ENCODE data around the gene NOD1. TPM values are rescaled to one million over a fixed set of nuclear protein-coding genes. Genes with fewer than 3 reads are reported as not detected.

NOD1 gene
- total RNA-seq, 1 experiment from 2014 or later, result 10.3 TPM

DNA sequence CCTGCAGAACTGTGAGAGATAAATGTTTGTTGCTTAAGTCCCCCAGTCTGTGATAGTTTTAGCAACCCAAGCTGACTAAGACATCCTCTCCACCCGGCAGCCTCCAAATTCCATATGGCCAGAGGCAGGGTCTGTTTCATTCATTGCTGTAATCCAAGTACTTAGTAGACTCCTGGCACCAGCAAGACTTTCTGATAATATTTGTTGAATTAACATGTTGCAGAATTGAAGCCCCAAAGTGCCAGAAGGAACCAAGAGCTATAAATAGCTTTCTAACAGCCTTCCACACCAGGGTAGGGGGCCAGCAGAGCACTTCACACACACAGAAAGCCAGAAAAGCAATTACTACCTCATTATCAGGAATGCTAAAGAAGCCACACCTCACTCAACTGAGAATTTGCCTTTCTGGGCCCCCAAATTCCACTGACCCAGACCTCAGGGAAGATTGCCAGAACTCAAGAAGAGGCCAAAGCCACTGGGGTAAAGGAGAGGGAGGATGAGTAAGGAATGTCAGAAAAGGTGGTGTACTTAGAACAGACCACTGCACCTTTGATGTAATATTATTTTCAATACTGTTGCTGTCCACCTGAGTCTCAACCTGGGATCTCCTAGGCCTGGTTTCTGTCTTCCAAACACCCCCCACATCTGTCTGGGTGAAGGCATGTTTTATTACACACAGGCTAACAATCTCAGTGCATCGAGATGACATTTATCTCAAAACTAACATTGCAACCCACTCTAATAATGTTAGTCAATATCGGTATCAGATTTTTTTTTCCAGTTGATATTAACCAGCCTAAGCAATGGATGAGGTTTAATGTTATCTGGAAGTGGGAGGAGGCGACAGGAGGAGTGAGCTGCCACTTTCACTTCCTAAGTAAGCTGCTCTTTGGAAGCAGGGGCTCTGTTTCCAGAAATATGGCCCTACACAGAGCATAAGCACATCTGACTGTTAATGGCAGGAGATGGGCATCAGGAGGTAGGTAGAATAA is 5.5 kb downstream of the NOD1 start:
- in situ Hi-C loops (cut with HindIII; ENCODE audit: low pct_unique_long_range_greater_than_20kb, low sequenced_read_pairs), result no loop called here

DNA sequence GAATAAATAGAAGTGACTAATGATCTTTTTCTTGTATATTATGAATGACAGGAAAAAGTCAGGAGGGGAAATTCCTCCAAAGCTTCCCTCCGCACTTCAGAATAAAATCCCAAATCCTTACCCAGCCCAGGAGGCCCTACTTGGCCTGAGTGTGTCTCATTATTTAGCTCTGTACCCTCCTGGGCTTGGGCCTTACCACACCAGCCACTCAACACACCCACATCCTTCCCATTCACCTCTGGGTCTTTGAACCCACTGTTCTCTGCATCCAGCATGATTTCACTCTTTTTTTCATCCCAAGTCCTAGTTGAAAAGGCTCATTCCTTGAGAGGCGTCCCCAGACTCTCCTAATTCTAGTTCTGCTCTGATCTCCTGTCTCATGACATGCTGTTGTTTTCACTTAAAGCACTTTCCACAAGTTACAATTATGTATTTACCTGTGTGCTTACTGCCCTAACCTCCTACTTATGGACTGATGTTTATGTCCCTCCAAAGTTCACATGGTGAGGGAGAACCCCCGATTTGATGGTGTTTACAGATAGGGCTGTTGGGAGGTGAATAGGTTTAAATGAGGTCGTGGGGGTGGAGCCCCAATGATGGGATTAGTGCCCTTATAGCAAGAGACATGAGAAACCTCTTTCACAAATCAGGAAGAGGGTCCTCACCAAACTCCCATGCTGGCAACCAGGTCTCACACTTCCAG is 6.4 kb downstream of the NOD1 start:
- in situ Hi-C loops (cut with HindIII; ENCODE audit: low pct_unique_long_range_greater_than_20kb, low sequenced_read_pairs), result no loop called here

More for the DNA sequence above, 5.5 kb downstream of the NOD1 start:
- no peak for DNase-seq (ENCODE audit: low read depth)

DNA sequence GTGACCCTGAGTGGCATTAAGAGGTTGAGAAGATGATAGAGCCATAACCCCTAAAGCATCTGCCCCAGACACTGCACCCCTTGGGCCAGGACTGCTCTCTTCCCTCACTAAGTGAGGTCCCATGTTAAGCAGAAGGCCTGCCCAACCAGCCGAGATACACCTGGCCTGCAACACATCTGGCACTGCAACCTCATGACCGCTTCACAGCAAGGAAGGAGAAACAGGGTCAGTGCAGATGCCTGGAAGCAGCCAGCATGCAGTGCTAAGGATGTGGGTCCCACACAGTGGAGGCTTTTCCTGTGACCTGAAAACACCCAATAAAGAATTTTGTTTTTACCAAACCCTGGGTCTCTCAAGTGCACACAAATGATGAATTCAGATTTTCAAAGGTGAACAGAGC is 7.4 kb downstream of the NOD1 start:
- in situ Hi-C loops (cut with HindIII; ENCODE audit: low pct_unique_long_range_greater_than_20kb, low sequenced_read_pairs), result no loop called here
- no peak for DNase-seq (ENCODE audit: low read depth)

More for the DNA sequence above, 6.4 kb downstream of the NOD1 start:
- no peak for DNase-seq (ENCODE audit: low read depth)

DNA sequence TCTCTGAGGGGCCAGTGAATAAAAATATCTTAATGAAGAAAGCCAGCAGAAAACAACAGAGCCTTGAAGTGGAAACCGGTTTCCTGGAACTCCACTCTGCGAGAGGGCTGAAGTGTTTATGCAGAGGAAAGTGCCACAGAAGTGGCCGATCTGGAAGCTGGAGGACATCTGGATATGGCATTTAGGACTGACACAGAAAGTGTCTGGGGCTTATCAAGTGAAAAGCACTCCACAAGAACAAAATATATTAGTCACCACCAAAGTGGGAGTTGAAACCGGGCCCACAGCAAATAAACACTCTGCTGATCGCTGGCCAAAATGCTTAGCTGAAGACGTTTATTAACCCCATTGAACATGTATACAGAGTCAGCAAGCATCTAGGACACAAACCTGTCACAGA is 7.8 kb downstream of the NOD1 start:
- in situ Hi-C loops (cut with HindIII; ENCODE audit: low pct_unique_long_range_greater_than_20kb, low sequenced_read_pairs), result no loop called here
- no peak for DNase-seq (ENCODE audit: low read depth)

DNA sequence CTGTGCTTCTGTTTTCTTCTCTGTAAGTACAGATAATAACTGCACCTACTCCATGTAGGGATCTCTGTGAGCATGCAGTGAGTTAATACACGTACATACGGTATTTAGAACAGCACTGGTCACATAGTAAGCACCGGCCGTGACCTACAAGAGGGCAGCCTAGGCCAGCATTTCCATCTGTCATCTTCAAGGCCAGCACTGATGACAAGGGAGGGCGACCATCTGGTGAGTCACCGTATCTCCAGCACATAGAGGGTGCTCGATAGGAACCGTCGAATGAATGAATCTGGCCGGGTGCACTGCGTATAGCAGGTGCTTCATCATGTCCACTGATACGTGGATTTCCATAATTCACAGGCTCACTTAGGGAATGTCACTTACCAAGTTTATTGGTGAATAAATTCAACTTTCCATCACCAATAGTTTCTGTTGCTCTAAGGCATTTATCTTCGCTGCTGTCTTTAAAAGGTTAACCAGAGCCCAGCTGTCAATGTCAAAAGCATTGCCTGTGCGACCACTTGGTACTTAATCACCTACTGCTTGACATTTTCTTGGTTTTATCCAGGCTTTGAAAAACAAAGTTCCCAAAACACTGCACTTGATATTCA is 8.3 kb downstream of the NOD1 start:
- in situ Hi-C loops (cut with HindIII; ENCODE audit: low pct_unique_long_range_greater_than_20kb, low sequenced_read_pairs), result no loop called here
- no peak for DNase-seq (ENCODE audit: low read depth)

DNA sequence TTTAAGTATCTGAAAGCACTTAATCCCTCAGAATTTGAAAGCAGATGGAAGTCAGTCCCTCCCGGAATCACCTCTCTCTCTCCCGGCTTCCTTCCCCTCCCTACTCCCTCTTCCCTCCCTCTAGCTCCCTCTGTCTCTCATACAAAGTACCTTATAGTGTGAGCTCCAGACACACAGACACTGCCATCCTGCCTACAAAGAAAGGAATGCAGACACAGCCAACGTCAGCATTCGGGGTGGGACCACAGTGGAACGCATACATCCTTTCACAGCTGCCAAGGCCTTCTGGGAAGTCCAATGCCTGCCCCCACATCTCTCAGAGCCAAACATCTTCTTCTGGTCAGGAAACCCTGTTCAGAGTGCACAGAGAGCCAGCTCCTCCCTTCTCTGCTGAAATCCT is 9.3 kb downstream of the NOD1 start:
- DNase-seq (ENCODE audit: low read depth), result peak; percentile 79
- in situ Hi-C loops (cut with HindIII; ENCODE audit: low pct_unique_long_range_greater_than_20kb, low sequenced_read_pairs), result no loop called here

DNA sequence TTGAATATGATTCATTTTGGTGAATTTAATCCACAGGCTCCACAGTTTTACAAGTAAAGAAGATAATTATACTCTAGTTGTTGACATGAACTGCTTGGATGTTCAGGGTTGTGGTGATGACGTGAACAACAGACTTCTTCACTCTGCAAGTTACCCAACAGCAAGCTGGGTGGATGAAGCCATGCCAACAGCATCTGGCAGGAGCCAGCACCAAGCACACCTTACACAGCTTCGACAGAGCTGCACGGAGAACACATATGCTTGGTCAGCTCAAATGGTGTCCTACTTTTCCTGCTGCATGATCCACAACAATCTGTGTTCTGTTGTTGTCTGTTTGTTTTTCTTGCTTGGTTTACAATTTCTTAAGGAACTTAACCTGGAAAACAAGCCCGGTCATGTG is 9.8 kb downstream of the NOD1 start:
- no peak for DNase-seq (ENCODE audit: low read depth)

DNA sequence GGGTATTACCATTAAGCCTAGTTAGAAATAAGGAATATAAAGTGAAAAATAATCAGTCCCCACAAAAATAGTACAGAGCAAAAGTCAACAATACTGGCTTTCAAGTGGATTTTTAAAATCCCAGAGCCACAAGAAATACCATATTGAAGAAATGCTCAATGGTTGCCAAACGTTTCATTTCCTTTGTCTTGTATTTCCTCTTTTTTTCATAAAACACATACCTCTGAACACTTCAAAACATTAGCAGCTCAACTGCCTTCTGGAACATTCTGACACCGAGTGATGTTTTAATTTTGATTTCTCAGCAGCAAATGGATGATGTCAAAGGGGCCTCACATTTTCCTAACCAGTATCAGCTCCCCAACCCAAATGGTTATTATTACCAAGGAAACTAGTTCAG is 10.5 kb downstream of the NOD1 start:
- DNase-seq (ENCODE audit: low read depth), result no peak
- in situ Hi-C loops (cut with HindIII; ENCODE audit: low pct_unique_long_range_greater_than_20kb, low sequenced_read_pairs), result no loop called here

More for the DNA sequence above, 9.8 kb downstream of the NOD1 start:
- in situ Hi-C loops (cut with HindIII; ENCODE audit: low pct_unique_long_range_greater_than_20kb, low sequenced_read_pairs), result no loop called here

DNA sequence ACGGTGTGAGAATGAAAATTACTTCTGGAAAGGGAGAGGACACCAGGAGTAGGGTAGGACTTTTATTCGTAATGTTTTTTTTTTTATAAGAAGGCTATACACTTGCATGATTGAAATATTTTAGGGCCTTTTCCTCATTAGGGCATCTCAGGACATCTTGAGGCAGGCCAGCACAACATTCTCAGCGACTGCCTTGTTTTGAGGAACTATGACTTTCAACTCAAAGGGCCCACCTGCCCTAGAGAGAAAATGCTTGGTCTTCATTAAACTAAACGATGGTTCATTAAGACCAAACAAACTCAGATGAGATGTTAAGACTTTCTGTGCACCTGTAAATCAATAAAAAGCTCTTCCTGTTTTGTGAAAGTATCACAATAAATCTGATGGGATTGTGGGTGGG is 11.3 kb downstream of the NOD1 start:
- in situ Hi-C loops (cut with HindIII; ENCODE audit: low pct_unique_long_range_greater_than_20kb, low sequenced_read_pairs), result no loop called here
- DNase-seq (ENCODE audit: low read depth), result no peak

DNA sequence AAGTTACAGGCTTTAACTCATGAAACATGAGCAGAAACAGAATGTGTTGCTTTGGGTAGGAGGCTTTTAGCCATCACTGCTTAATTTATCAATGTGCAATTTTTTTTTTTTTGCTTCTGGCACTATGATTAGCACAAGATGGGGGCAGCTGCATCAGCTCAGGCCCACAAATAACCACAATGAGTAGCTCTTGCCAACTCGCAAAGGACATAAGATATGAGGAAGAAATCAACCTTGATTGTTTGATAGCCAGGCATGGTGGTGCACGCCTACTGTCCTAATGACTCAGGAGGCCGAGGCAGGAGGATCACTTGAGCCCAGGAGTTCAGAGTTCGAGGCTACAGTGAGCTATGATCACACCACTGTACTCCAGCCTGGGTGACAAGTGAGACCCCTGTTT is 12.3 kb downstream of the NOD1 start:
- DNase-seq (ENCODE audit: low read depth), result no peak
- in situ Hi-C loops (cut with HindIII; ENCODE audit: low pct_unique_long_range_greater_than_20kb, low sequenced_read_pairs), result no loop called here

DNA sequence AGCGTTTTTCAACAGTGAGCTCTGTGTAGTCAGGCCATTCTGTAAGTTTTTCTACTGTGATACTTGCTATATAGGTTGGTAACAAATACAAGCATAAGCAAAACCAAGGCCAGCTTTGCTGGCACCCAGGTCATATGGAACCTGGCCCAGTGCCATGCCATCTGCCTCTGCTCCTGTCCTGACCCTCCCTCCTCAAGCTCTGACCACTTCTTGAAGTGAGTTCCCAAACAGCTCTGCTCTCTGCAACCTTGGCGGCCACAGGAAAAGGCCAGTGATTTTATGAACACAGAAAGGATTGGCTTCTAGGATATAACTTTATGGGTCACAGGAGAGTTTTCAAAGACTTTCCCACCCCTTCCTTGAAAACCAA is 12.8 kb downstream of the NOD1 start:
- DNase-seq (ENCODE audit: low read depth), result no peak
- in situ Hi-C loops (cut with HindIII; ENCODE audit: low pct_unique_long_range_greater_than_20kb, low sequenced_read_pairs), result no loop called here

DNA sequence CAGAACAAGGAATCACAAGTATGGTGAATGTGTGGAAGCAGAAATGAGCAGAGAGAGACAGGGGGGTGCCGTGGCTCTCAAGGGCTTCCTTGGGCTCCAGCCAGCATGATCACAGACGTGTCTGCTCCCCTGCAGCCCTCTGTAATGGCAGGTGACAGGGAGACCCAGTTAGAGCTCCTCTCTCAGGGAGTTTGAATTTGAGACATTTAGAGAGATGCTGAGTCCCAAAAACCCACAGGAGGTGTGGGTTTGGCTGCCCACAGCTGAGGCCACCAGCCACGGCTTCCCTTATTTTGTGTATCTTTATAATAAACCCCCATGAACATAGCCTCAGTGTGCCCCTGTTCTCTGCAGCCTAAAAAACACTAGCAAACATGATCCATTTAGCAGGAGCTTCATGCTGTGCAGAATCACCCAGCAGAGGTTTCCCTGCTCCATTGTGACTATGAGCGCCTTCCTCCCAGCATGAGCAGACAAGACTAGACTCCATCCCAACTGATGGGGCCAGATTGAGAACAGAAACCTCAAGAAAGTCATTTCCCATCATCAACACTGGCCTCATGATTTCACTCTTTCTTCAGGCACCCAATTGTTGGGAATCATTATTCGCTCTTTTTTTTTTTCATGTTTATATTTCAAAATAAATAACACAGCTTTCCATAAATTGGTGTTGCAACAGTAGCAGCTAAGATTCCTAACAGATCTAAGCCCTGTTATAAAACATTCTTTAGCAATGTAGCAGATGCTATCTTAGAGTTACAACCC is 13.4 kb downstream of the NOD1 start:
- in situ Hi-C loops (cut with HindIII; ENCODE audit: low pct_unique_long_range_greater_than_20kb, low sequenced_read_pairs), result no loop called here
- DNase-seq (ENCODE audit: low read depth), result no peak

DNA sequence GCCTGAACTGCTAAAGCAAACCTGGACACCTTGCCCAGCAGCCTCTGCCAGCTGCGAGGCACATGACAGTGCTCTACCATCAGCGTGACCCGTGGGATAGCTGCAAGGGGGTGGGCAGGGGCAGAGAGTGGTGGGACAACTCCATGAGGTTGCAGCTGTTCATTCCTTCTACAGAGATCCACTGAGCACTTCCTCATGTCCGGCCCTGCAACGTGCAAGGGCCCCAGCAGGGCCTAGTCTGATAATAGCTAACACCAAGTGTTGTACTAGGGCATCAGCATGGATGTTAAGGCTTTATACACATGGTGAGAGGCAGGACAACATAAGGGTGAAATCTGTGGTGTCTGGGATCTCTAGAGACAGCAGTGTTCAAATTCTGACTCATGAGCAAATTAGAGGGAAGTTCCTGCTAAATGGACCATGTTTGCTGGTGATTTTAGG is 14.3 kb downstream of the NOD1 start:
- in situ Hi-C loops (cut with HindIII; ENCODE audit: low pct_unique_long_range_greater_than_20kb, low sequenced_read_pairs), result no loop called here
- DNase-seq (ENCODE audit: low read depth), result no peak

DNA sequence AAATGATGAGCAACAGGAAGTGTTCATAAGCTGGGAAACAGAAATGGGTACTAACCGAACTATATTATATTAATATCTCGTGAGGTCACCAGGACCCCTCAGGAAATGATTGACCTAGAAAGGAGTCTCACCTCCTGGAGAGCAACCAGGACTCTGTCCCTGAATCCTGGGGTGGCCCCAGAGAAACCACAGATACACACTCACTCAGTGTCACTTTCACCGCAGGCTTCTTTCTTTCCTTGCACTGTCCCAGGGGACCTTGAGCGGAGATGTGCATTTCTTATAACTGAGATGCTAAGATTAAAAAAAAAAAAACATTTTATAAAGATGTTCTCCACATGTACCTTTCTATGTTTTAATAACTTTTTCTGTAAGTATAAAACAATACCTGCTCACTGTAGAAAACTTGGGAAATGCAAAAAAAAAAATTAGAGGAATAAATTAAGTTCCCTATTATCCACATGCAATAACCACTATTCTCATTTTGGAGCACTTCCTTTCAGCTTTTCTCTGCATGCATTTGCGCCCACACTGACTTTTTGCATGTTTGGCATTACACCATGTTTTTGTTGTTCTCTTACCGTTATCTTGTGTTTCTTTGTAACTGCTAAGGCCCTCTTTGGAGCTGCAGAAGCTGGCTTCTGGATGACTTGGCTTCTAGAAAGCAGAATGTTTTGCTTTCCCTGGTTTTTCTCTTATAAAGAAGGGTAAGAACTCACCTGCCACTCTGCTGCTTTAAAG is 15.0 kb downstream of the NOD1 start:
- in situ Hi-C loops (cut with HindIII; ENCODE audit: low pct_unique_long_range_greater_than_20kb, low sequenced_read_pairs), result no loop called here
- no peak for DNase-seq (ENCODE audit: low read depth)

DNA sequence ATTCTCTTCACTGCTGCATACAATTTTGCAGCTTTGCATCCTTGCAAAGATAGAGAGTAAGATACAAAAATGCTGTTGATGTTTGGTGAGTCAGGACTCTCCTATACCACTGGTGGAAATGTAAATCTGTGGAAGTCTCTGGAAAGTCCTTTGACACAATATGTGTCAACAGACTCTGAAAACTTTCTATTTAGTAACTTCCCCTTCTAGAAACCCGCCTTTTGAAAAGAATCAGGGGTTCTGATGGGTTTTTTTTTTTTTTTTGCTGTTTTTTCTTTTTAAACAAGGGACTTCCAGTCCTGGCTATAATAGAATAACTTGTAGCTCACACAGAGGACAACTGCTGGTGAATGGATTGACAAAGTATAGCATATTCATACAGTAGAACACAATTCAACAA is 16.4 kb downstream of the NOD1 start:
- DNase-seq (ENCODE audit: low read depth), result no peak
- in situ Hi-C loops (cut with HindIII; ENCODE audit: low pct_unique_long_range_greater_than_20kb, low sequenced_read_pairs), result no loop called here

DNA sequence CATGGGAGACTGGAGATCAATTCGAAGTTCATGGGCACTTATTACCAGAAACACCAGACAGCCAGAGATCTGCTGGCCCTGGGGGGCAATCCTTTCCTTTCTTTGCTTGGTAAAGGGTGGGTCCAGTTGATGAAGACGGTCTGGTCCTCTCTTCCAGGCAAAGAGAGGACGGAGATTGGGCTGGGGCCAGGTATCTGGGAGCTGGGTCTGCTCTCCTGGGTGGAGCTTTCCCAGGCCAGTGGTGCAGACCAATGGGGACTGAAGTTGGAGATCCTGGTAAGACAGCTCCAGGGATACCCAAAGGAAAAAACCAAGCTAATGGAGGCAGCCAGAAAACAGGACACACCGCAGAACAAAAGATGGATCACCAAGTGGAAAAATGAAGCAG is 18.3 kb downstream of the NOD1 start:
- in situ Hi-C loops (cut with HindIII; ENCODE audit: low pct_unique_long_range_greater_than_20kb, low sequenced_read_pairs), result no loop called here
- DNase-seq (ENCODE audit: low read depth), result no peak

DNA sequence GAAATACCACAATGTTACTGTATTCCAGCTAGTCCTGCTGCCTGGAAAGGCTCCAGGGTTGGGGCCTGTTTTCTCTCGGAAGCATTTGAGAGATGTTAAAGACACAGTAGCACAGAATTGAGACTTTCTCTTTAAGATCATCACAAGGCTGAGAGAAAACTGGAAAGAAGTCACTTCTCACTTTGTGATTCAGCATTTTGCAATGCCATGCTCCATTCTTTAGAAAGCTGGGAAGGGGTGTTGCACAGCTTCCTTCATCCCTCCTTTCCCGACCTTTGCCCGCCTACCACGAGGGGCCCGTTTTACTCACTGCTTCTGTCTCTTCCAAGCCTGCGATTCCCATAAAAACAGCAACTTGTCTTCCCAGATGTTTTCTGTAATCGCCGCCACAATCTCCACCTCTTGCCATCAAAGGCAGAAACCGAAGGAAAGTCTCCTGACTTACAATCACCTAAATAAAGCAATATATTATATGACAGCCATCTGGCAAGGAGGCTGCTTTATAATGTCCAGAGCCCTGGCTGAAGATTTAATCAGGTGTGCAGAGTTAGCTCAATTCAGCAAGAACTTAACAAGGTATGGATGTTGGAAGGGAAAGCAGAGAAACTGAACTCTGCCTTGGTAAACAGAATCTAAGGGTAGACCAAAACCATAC is 18.9 kb downstream of the NOD1 start:
- in situ Hi-C loops (cut with HindIII; ENCODE audit: low pct_unique_long_range_greater_than_20kb, low sequenced_read_pairs), result no loop called here
- DNase-seq (ENCODE audit: low read depth), result peak; percentile 66
